Panc1 (cell line): ENCODE data around the gene EAF1.

Experiments
- POLR2AphosphoS5 ChIP-seq: IDR thresholded peaks from 2 replicates; pipeline ENCODE4 v1.6.1; 2012; ENCODE audit warnings: mild to moderate bottlenecking, low read depth, low read length, moderate library complexity
- TCF7L2 ChIP-seq: IDR thresholded peaks from 2 replicates; pipeline ENCODE4 v1.6.1; 2011; ENCODE audit warnings: mild to moderate bottlenecking, low read depth, low read length, inconsistent platforms
- TF ChIP-seq, protein P1 (sequence below): fragments of 450-650 bp; IDR thresholded peaks from 2 replicates; pipeline ENCODE4 v1.5.1; 2017; ENCODE audit warnings: mild to moderate bottlenecking
- TF ChIP-seq, protein P2 (sequence below), 2 experiments: IDR thresholded peaks; 2 replicates each; pipeline ENCODE4 v1.6.1; 2011 to 2012; ENCODE audit warnings: low read depth in 2 of 2, control low read depth in 1 of 2, low read length in 1 of 2, mild to moderate bottlenecking in 1 of 2, moderate library complexity in 1 of 2; ENCODE audit not compliant: insufficient read depth in 1 of 2

- TF ChIP-seq, protein P1, sequence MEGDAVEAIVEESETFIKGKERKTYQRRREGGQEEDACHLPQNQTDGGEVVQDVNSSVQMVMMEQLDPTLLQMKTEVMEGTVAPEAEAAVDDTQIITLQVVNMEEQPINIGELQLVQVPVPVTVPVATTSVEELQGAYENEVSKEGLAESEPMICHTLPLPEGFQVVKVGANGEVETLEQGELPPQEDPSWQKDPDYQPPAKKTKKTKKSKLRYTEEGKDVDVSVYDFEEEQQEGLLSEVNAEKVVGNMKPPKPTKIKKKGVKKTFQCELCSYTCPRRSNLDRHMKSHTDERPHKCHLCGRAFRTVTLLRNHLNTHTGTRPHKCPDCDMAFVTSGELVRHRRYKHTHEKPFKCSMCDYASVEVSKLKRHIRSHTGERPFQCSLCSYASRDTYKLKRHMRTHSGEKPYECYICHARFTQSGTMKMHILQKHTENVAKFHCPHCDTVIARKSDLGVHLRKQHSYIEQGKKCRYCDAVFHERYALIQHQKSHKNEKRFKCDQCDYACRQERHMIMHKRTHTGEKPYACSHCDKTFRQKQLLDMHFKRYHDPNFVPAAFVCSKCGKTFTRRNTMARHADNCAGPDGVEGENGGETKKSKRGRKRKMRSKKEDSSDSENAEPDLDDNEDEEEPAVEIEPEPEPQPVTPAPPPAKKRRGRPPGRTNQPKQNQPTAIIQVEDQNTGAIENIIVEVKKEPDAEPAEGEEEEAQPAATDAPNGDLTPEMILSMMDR: no peak
- TF ChIP-seq POLR2AphosphoS5 (no peak), TCF7L2 (no peak)
- TF ChIP-seq, protein P2, sequence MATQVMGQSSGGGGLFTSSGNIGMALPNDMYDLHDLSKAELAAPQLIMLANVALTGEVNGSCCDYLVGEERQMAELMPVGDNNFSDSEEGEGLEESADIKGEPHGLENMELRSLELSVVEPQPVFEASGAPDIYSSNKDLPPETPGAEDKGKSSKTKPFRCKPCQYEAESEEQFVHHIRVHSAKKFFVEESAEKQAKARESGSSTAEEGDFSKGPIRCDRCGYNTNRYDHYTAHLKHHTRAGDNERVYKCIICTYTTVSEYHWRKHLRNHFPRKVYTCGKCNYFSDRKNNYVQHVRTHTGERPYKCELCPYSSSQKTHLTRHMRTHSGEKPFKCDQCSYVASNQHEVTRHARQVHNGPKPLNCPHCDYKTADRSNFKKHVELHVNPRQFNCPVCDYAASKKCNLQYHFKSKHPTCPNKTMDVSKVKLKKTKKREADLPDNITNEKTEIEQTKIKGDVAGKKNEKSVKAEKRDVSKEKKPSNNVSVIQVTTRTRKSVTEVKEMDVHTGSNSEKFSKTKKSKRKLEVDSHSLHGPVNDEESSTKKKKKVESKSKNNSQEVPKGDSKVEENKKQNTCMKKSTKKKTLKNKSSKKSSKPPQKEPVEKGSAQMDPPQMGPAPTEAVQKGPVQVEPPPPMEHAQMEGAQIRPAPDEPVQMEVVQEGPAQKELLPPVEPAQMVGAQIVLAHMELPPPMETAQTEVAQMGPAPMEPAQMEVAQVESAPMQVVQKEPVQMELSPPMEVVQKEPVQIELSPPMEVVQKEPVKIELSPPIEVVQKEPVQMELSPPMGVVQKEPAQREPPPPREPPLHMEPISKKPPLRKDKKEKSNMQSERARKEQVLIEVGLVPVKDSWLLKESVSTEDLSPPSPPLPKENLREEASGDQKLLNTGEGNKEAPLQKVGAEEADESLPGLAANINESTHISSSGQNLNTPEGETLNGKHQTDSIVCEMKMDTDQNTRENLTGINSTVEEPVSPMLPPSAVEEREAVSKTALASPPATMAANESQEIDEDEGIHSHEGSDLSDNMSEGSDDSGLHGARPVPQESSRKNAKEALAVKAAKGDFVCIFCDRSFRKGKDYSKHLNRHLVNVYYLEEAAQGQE (IDR thresholded peaks at IDR 0.05; ENCODE audit: insufficient read depth in 1 of 2, low read depth in 2 of 2, low read length in 1 of 2): no peak
Measured at GRCh38 chr3:15387171-15387581, 40.2 kb upstream of the EAF1 start.
